HG02571 (cell line): Measurements from ENCODE around the gene PAX7.

Source experiments
- ATAC-seq: cut with Tn5 transposase; IDR thresholded peaks from one replicate; pipeline ENCODE4 v1.9.1; 2021; ENCODE audit warnings: mild to moderate bottlenecking, moderate library complexity; ENCODE audit not compliant: unreplicated experiment

PAX7 gene

DNA sequence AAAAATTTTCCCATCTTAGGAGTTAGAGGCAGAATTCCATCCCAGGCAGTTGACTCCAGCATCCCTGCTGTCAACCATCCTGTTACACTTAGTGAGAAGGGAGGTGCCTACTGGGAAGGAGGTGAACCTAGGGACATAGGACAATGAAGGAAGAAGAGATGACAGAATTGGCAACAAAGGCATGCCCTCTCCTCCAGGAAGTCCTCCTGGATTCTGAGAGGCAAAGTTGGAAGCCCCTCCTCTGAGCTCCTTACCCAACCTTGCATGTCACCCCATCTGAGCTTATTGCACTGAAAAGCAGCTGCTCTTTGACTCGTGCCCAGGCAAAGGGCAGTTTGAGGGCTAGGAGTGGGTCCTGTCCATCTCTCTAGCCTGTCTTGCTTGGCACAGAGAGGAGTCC lies 66.9 kb downstream of the PAX7 start:
- ATAC-seq = no peak

DNA sequence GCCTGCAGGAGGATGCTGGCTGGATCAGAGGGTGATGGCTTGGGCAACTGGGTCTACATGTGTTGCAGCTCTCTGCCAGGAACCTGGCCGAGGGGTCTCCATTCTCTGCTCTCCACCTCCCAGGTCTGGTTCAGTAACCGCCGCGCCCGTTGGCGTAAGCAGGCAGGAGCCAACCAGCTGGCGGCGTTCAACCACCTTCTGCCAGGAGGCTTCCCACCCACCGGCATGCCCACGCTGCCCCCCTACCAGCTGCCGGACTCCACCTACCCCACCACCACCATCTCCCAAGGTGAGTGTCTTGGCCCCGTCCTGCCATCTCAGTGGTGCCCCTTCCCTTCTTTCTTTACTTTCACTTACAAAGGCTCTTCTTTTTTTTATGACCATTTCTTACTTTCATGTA lies 69.9 kb downstream of the PAX7 start:
- no peak for ATAC-seq

DNA sequence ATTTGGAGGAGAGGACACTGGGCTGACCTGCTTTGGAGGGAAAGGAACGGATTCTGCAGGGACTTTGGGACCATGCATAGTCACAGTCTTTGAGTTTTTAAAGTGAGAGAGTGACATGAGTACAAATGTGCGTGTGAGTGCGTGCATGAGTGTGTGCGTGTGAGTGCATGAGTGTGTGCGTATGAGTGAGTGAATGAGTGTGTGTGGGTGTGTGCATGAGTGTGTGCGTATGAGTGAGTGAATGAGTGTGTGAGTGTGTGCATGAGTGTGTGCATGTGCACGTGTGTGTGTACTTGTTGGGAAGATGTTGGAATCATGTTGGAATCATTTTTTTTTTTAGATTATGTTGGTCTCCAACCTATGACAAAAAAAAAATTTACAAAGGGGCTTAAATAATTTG lies 70.5 kb downstream of the PAX7 start:
- no peak for ATAC-seq

DNA sequence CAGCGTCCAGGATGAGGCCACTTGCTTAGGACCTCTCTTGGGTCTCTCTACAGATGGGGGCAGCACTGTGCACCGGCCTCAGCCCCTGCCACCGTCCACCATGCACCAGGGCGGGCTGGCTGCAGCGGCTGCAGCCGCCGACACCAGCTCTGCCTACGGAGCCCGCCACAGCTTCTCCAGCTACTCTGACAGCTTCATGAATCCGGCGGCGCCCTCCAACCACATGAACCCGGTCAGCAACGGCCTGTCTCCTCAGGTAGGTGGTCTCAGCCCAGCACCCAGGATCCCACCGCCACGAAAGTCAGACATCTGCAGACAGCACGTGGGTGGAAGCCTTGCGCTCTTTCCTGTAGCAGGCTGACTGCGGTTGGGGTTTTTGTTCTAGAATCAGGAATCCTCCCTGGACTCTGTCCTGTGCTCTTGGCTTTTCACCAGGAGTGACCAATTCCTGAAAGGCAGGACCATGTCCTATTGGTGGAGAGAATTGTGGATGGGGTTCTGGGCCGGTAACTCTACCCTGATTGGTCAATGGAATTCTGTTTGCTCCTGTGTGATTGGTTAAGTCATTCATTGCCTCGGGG lies 72.5 kb downstream of the PAX7 start:
- ATAC-seq = no peak

DNA sequence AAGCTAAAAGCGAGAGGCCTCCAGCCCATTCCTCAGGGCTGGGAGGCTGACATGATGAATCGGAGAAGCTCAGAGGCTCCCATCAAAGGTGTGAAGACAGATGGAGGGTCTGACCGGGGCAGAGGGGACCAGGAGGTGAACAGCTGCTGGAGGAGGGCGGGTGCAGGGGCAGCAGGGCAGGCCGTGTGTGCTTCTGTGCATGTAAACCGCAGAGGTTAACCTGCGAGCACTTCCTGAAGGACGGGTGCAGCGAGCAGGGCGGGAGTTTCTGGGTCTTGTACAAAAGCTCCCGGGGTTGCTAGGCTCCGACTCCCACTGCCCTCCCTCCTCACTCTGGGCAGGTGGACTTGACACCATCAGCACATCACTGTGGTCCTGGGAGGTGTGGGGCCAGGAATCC lies 75.2 kb downstream of the PAX7 start:
- no peak for ATAC-seq

DNA sequence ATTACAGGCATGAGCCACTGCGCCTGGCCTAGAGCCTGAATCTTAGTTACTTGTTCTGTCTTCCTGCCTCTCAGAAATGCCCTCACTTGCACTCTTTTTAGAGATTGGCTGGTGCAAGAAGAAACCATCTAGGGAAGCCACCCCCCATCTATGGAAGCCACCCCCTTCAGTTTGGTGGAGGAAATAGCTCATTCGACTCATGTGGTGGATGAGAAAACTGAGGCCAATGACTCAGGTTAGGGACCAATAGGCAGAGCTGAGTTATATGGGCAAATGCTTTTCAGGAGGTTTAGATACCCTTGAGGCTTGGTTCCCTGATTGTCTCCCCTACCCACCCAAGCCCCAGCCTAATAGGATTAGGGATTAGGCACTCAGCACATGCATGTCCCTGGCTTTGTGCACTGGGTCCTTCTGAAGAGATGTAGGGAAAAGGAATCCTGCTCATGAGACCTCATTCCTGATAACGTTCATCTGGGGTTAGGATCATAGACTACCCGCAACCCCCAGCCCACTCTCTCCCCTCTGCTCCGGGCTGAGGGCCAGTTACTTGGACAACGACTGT lies 77.1 kb downstream of the PAX7 start:
- ATAC-seq = no peak

DNA sequence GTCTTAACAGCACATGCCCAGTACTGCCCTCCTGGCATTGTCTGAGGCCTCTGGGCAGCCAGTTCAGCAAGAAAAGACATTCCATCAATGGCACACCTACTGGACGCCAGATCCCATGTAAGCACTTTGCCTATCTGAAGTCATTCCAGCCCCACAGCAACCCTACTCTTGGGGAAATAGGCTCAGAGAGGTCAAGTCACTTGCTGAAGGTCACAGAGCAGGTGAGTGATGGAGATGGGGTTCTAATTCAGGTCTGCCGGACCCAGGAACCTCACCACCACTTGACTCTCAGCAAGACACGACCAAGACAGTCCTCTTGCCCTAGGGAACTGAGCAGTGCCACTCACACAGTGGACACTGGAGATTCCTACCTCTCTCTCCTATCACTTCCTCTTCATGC lies 79.4 kb downstream of the PAX7 start:
- ATAC-seq = no peak

DNA sequence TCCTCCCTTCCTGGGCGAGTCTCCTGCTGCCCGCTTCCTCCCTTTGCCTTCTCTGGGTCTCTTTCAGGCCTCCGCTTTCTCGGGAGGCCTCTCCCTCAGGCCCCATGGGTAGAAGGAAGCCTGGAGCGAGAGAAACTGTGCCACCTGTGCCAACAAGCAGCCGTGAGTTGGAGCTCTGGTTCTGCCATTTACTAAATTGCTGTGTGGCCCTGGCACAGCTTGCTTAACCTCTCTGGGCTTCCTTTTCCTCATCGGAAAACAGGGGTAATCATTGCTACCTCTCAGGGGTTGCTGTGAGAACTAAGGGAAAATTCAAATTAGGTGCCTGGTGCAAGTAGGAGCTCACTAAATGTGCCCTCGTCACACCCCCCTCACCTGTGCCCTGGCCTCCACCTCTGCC lies 80.4 kb downstream of the PAX7 start:
- ATAC-seq = no peak

DNA sequence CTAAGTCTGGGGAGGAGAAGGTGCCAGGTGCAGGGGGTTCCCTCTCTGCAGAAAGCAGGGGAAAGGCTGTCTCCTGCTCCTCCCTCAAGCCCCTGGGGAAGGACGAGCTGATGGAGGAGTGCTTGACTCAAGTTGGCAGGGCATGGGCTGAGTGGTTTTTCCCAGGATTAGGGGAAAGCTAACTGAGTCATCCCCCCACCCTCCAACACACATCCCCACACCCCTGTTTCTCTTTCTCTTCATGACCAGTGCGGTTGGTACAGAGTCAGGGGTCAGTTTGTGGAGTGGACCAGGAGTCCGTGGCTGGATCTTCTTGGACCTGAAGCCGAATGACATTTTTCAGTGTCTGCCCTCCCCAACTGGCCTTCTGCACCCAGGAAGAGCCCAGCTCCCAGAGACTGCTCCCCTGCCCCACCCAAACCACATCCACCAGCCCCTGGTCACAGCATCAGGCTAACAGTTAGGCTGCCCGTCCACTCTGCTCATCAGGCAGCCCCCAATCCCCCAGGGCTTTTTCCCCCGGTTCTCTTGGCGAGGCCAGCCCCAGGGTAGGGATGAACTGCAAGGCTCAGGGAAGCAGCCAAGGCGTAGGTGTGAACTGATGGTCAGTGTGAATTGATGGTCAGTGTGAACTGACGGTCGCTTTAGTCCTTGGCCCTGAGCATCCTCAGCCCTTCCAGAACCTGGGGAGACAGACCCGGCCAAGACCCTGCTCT lies 81.0 kb downstream of the PAX7 start:
- ATAC-seq = no peak

DNA sequence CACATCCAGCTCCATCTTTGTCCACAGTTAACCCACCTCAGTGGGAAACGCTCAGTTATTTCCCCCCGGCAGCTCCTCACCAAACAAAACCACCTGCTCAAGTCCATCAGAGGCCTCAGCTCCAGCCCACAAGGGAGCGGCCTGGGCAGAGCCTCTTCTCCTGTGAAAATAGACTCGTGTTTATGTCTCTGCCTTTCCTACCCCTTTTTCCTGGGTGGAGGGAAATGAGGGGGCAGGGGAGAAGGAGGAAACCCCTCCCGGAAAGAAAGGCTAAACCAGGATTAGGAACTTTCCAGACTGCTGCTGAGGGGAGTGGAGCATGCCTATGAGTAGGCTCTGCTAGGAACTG lies 81.6 kb downstream of the PAX7 start:
- no peak for ATAC-seq

DNA sequence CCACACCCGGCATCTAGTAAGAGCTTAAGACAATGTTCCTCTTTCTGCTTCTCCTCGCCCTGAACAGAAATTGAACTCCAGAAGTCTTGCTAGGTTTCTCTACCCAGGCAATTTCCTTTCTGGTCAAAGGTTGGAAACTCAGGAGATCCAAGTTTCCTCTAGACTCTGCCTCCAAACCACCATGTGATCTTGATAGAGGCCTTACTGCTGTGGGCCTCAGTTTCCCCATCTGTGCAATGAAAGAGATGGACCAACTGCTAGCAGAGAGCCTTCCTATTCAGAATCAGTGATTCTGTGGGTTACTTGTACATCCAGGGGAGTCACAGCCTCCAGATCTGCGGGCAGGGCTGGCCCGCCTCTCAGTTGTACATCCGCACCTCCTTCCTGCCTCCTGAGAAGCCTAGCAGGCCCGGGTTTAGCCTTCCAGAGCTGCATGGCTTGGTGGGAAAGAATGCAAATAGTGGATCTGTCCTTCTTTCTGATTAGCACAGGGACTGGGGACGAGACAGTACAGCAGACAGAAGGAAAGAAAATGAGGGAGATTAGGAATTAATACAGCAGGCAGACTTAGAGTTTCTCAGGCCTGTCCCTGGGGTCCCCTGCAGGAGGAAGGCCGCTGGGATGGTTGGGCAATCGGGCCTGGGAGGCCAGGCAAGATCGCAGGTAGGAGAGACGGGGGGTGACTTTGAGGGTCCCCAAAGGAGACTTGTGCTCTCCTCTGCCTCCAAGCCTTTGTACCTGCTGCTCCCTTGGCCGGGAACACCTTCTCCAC lies 83.9 kb downstream of the PAX7 start:
- no peak for ATAC-seq

DNA sequence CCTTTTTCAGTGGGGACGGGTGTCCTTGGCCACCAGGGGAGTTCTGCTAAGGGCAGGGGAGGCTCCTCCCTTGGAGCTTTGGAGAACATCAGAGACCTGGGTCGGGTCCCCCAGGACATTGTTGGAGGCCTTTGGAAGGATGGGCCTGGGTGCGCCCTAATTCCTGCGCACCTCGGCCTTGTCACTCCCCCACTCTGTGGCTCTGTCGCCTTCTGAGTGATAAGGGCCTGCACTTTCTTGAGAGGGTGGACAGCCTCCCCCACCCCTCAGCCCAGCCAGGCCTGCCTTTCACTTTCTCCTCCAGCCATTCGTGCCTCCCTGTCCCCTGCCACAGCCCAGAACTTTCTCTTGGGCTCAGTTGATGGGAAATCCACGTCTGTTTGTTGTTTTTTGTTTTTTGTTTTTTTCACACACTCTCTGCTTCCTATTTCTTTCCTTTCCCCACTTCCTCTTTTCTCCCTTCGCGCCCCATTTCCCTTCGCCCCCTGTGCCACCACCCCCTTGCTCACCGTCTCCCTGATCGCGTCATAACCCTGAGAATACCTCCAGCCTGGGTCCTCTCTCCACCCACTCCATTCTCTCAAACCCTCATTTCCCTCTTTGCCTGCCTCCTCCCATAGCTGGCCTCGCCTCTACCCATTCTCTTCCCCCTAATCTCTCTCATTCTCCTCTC lies 85.6 kb downstream of the PAX7 start:
- no peak for ATAC-seq

DNA sequence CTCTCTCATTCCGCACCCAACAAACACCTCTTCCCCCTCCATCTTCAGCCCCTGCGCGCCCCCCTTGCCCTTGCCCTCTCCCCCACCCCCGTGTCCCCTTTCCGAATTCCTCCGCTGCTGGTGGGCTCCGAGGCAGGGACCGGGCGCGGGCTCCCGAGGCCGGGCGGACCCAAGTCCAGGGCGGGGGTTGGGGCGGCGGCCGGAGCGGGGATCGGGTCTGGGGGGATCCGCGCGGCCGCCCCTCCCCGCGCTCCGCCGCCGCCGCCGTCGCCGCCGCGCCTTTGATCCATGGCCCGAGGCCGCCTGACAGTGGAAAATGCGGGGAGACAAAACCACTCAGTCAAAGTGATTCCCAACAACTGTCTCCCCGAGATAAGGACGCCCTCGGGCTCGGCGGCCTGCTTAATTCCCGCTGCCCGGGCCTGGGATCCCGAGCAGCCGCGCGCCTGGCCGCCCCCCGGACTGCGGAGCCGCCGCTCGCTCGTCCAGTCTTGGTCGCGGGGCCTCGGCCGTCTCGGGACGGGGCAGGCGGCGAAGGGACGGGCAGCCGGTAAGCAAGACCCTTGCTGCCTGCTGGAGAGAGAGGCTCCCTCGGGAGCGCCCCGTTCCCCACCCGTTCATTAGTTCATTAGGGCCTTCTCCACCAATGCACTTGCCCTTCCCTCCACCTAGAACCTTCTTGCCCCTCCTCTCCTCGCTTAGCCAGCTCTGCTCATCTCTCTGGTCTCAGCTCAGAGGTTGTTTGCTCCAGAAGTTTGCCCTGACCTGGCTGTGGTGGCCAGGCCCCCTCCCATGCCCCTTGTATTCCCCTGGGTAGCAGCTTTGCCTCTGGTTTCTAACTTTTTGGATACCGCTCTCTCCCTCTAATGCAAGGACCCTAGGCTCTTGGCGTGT lies 86.4 kb downstream of the PAX7 start:
- ATAC-seq = no peak

DNA sequence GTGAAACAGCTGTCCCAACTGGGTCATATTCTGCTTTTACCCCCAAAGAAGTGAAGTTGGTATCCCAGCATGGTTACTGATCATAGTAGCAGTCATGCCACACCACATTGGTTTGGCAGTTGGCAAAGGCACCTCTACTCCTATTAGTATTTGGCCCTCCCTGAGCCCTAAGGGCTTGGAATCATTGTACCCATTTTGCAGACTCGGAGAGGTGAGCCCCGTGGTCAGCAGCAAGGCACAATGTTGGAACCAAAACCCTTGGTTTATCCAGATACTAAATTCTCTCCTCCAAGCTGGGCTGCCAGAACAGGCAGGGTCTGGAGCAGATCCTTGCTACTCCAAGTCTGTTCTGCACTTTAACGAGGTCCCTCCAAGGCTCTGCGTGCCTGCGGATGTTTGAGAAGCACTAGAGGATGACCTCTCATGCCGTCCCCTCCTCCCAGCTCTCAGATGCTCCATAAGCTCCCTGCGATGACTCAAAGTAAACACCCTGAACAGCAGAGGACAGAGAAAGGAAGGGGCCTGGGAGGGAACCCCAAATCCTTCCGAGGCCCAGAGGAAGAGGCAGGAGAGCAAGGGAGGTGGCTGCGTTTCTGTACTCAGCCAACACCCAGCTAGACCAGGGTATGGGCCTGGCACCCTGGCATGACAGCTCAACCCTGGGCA lies 89.3 kb downstream of the PAX7 start:
- no peak for ATAC-seq

DNA sequence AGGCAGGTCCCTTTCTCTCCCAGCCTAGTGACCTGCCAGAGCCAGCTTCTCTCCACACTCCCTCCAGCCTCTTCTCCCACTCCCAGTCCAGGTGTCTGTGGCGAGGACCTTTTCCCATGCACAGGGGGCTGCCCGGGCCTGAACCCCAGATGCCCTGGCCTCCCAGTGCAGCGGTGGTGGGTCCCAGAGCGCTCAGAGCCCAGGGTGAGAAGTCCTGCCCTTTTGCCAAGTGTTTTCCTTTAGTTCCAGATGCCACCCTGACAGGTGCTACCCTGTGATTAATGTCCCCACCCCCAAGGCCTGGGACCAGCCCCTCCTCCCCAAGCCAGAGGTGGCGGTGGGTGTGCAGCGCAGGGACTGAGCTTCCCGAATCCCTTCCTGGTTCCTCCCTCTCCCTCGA lies 90.4 kb downstream of the PAX7 start:
- no peak for ATAC-seq

DNA sequence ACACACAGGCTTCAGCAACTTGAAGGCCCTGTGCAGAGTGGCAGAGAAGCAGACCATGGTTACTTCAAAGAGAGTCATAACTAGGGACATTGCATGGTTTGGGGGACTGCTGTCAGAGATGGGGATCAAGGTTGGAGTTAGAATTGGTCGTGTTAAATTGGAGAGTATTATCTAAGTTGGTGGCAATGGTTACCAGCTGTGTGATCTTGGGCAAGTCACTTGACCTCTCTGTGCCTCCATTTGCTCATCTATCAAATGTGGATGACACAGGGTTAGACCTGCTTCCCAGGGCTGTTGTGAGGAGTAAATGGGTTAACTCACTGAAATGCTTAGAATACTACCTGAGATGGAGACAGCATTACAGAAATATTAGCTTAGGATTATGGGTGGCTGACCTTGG lies 91.1 kb downstream of the PAX7 start:
- no peak for ATAC-seq

DNA sequence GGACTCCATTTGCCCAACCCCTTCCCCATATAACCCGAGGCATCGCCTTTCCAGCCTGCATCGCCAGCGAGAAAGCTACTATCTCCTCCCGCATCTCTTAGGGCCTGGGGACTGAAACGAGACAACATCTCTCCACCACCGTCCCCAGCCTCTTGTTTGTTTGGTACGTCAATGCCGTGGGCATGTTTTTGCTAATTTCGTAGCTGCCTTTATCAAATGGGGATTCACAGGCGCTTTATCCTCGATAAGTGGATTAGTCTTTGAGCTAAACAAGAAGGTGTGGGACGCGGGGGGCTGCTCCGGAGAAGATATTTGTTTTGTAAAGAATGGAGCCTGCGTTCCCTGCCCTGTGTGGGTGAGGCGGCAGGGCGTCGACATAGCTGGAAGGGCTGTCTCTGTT lies 91.6 kb downstream of the PAX7 start:
- no peak for ATAC-seq

DNA sequence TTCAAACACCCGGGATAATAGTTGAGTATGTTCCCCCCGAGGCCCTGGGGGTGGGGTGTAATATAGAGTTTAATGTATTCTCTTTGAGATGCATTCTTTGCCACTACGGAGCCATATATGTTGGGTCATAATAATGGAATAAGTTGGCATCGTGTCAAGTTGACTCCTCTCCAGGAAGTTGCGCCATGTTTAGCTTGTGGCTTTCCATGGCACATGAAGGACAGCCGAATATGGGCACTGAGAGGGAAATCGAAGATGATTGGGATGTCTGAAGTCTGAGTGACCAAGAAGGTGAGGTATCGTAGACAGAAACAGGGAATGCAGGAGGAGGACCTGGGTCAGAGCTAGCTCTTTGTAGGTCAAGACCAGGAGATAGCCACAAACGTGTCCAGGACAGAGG lies 92.6 kb downstream of the PAX7 start:
- ATAC-seq = no peak

DNA sequence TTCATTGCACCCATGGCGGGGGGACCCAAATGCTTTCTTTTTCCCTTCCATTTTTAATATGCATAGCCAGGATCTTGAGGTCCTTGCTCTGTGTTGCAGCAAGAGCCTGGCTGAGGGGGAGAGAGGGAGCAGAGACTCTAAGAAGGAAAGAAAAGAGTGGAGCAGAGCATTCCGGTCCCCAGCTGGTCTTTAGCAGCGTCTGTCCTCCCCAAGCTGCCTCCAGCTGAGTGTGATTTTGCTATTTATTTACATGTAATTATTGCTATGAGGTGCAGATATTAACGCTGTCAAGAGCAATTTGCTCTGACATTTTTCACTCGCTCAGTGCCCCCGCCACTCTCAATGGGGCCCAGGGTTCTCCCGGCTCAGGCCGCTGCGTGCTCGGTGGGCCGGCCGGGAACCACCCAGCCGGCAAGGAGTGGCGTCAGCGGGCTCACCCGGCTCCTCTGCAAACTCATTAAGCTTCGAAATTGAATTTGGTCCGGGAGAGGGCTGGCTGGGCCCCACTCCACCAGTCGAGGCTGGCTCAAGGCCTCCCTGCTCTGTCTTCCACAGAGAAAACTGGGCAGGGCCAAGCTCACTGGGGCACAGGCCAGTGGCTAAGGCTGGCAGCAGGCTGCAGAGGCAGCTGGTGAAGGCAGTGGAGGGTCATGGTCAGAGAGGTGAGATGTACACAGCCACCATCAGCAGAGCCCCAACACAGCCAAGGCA lies 93.2 kb downstream of the PAX7 start:
- no peak for ATAC-seq
